ENCODE measurements around the gene EGFLAM. TPM values are rescaled to one million over a fixed set of nuclear protein-coding genes. Genes with fewer than 3 reads are reported as not detected.
A peak's percentile ranks its signal among the peaks of the same experiment; 100 is the strongest.

EGFLAM gene
- total and polyA plus RNA-seq, 2 of the 4 experiments (the other 2 are of a cell fraction), result 0.77 to 1.1 TPM

DNA sequence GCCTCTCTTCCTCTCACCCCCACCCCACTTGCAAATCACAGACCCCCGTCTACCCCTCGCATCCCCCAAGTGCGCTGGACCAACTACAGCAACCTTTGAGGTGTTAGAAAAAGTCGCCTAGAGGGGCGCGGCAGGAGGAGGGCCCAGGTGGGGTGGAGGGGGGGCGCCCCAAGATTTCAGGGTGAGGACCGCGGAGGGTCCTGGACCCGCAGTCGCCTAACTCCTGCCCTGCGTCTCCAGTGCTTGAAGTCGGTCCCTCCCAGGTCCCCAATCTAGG, 379 bp upstream of the EGFLAM start:
- Histone ChIP-seq H3K79me1 (ENCODE audit: low read depth in 1 of 2, low read length in 2 of 2) (no peaks in the 10 kb centered on the region), H3K4me2 (ENCODE audit: low read depth, low read length) (peak overlapping the region; percentile 61; the same call in 1 of the 2 replicates), H3K56ac (ENCODE audit: extremely low read depth, insufficient read depth, low read length) (no peak overlapping the region), H3K9me1 (ENCODE audit: insufficient read depth, low read length) (no peaks in the 10 kb centered on the region), H3K23ac (ENCODE audit: low read depth, low read length) (no peak overlapping the region), H3K4me3 (ENCODE audit: insufficient read depth, low read depth, low read length) (no peak overlapping the region), H3K9me3 (ENCODE audit: control insufficient read depth, insufficient read depth, low read length) (no peaks in the 10 kb centered on the region), H3K4me1 (ENCODE audit: control insufficient read depth, insufficient read depth, low read length) (no peaks in the 10 kb centered on the region), H4K91ac (ENCODE audit: insufficient read depth, low read depth, low read length) (no peak overlapping the region), H2BK20ac (ENCODE audit: low read depth, low read length) (no peak overlapping the region), H4K8ac (ENCODE audit: low read depth in 2 of 2, low read length in 2 of 2) (no peak overlapping the region), H4K5ac (ENCODE audit: low read depth, low read length) (no peak overlapping the region), H3K27ac (ENCODE audit: insufficient read depth, low read length) (no peak overlapping the region), H3K14ac (replicated peaks; ENCODE audit: low read depth, low read length) (no peak overlapping the region), H3K18ac (ENCODE audit: low read depth, low read length) (no peak overlapping the region), H2AK9ac (replicated peaks; ENCODE audit: low read depth, low read length, poor library complexity) (no peak overlapping the region), H2BK5ac (ENCODE audit: low read depth, low read length, poor library complexity, severe bottlenecking) (no peak overlapping the region), H4K20me1 (ENCODE audit: insufficient read depth, low read length) (no peaks in the 10 kb centered on the region), H3K27me3 (ENCODE audit: control insufficient read depth, insufficient read depth, low read length) (peaks cover 49% of the 10 kb centered on the region), H3K4ac (ENCODE audit: low read depth, low read length) (no peak overlapping the region), H2AK5ac (ENCODE audit: low read depth, low read length) (no peak overlapping the region), H2BK15ac (ENCODE audit: low read depth, low read length) (no peak overlapping the region), H3K36me3 (ENCODE audit: control insufficient read depth, insufficient read depth, low read length) (no peaks in the 10 kb centered on the region), H2AFZ (replicated peaks; ENCODE audit: low read length, poor library complexity) (no peak overlapping the region), H2BK120ac (ENCODE audit: low read depth, low read length) (no peak overlapping the region), H3K9ac (ENCODE audit: low read depth, low read length) (no peak overlapping the region)
- dilution Hi-C loops (cut with HindIII; ENCODE audit: low sequenced_read_pairs, unreplicated experiment), result no loop called here
- TF ChIP-seq BHLHE40 (IDR thresholded peaks at IDR 0.05; ENCODE audit: low read depth, low read length) (no peak), POLR2A (IDR thresholded peaks at IDR 0.05; ENCODE audit: low read depth, low read length) (no peak), MAFK (IDR thresholded peaks at IDR 0.05; ENCODE audit: low read depth, low read length) (no peak), MAZ (IDR thresholded peaks at IDR 0.05; ENCODE audit: borderline replicate concordance, low read depth, low read length) (no peak), CHD1 (IDR thresholded peaks at IDR 0.05; ENCODE audit: low read depth, low read length) (no peak), SMC3 (IDR thresholded peaks at IDR 0.05; ENCODE audit: low read depth, low read length) (no peak), FOS (IDR thresholded peaks at IDR 0.05; ENCODE audit: low read depth, low read length) (no peak), RFX5 (IDR thresholded peaks at IDR 0.05; ENCODE audit: low read depth, low read length) (no peak)
- TF ChIP-seq, protein P1, sequence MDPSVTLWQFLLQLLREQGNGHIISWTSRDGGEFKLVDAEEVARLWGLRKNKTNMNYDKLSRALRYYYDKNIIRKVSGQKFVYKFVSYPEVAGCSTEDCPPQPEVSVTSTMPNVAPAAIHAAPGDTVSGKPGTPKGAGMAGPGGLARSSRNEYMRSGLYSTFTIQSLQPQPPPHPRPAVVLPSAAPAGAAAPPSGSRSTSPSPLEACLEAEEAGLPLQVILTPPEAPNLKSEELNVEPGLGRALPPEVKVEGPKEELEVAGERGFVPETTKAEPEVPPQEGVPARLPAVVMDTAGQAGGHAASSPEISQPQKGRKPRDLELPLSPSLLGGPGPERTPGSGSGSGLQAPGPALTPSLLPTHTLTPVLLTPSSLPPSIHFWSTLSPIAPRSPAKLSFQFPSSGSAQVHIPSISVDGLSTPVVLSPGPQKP (IDR thresholded peaks at IDR 0.05; ENCODE audit: borderline replicate concordance, low read depth, low read length), result no peak
- ChIA-PET CTCF (no interaction called here), POLR2A (ENCODE audit: unreplicated experiment) (no interaction called here)
- no TSS peak for BruUV-seq (replicated peaks)
- no CpG with 5 or more reads among the region's 13 CpGs for WGBS, 2 experiments (ENCODE audit: extremely low coverage in 2 of 2, insufficient read length in 1 of 2)
- intact Hi-C loops (cut with micrococcal nuclease), result no loop called here
- no peak for DNase-seq
- no peak for ATAC-seq (ENCODE audit: low read depth)
- in situ Hi-C loops (cut with MboI; ENCODE audit: low sequenced_read_pairs), result no loop called here

Data from IMR-90 (cell line).